Measurements from ENCODE around the gene S1PR1.

DNA sequence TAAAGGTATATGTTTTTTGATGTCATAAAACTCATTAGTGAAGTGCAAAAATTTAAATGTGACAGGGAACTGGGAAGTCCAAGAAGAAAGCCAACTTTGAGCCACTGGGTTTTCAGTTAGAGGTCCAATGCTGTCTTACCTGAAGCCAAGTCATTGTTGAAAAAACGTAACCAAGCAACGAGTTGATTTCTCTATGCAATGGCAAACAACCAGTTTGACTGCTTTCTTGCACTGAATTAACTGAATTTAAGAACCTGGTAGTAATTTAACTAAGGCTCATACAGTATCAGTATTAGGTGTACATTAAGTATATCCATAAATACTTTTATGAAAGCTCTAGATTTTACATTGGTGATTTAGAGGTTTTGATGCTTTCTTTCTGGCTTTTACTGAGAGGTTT is 20.2 kb upstream of the S1PR1 start:
- TF ChIP-seq POLR2A (IDR thresholded peaks at IDR 0.05), result no peak
- TF ChIP-seq CTCF (IDR thresholded peaks at IDR 0.05), result no peak
- TF ChIP-seq POLR2AphosphoS5 (IDR thresholded peaks at IDR 0.05; ENCODE audit: insufficient read depth in 1 of 2, low read depth in 1 of 2), result no peak

Measured in vagina (tissue), 2 donors.